NCI-H2107 treated with DMSO at 0.1 percent for 48 hours (cell line): ENCODE data around the gene DAZL.
"Not testable (repeated sequence)": the region's sequence is repeated elsewhere in the genome, so short reads cannot be mapped to it uniquely, and the experiment has no call there.

Source experiments
- DNase-seq: peaks from one replicate; lab custom pipeline; 2025; ENCODE audit not compliant: unreplicated experiment; lab: John Stamatoyannopoulos, UW

The DAZL gene

GRCh38 chr3:16604887-16605602, at the start of gene DAZL:
Gene DAZL, minus strand, starts transcription at chr3:16605423. Its CDS starts 218 bp downstream, at chr3:16605205.
- DNase-seq, result no peak

- no peak for DNase-seq
These were observed 49.8 kb upstream of the DAZL start for GRCh38 chr3:16654976-16655375.

- DNase-seq, result no peak
These were observed 48.5 kb upstream of the DAZL start for GRCh38 chr3:16653712-16654111.

- DNase-seq, result no peak
These were observed 42.4 kb upstream of the DAZL start for GRCh38 chr3:16647668-16648067.

- DNase-seq, result no peak
These were observed 34.6 kb upstream of the DAZL start for GRCh38 chr3:16639806-16640205.

- no peak for DNase-seq
These were observed 28.7 kb upstream of the DAZL start for GRCh38 chr3:16633948-16634347.

GRCh38 chr3:16632395-16632794, 27.2 kb upstream of the DAZL start:
- DNase-seq, result no peak

GRCh38 chr3:16618721-16619120, 13.5 kb upstream of the DAZL start:
- DNase-seq, result no peak

GRCh38 chr3:16617155-16617554, 11.9 kb upstream of the DAZL start:
- DNase-seq, result not testable (repeated sequence)

- DNase-seq, result no peak
These were observed 10.9 kb upstream of the DAZL start for GRCh38 chr3:16616083-16616482.

GRCh38 chr3:16614033-16615031, 9.1 kb upstream of the DAZL start:
- DNase-seq, result no peak

- no peak for DNase-seq
These were observed 4.8 kb upstream of the DAZL start for GRCh38 chr3:16609927-16610580.

GRCh38 chr3:16608816-16609215, 3.6 kb upstream of the DAZL start:
- DNase-seq, result no peak

- no peak for DNase-seq
These were observed 2.5 kb upstream of the DAZL start for GRCh38 chr3:16607718-16608117.

GRCh38 chr3:16606398-16606797, 1.2 kb upstream of the DAZL start:
- no peak for DNase-seq

GRCh38 chr3:16605966-16606365, 743 bp upstream of the DAZL start:
- no peak for DNase-seq

GRCh38 chr3:16604433-16604832, 790 bp downstream of the DAZL start:
- no peak for DNase-seq

- no peak for DNase-seq
These were observed 3.7 kb downstream of the DAZL start for GRCh38 chr3:16601537-16602005.

GRCh38 chr3:16600780-16601536, 4.3 kb downstream of the DAZL start:
- DNase-seq, result peak; percentile 14

- no peak for DNase-seq
These were observed 5.5 kb downstream of the DAZL start for GRCh38 chr3:16599694-16600093.
